H1 (cell line): Measurements from ENCODE around the gene MYO1A.

Experiments
- BCL11A ChIP-seq, 2 experiments: IDR thresholded peaks; one replicate each; pipeline ENCODE4 v1.6.1; 2011; ENCODE audit warnings: low read depth in 2 of 2, low read length in 2 of 2, mild to moderate bottlenecking in 2 of 2
- CBX8 ChIP-seq: fragments of 300-800, 300-1000 bp; sonication (generic); IDR thresholded peaks from 2 replicates; pipeline ENCODE4 v1.7.1; 2016; ENCODE audit warnings: low read depth, low read length, borderline replicate concordance
- CHD2 ChIP-seq: IDR thresholded peaks from 2 replicates; pipeline ENCODE4 v1.6.1; 2012; ENCODE audit warnings: low read length, improper control_type of control experiment
- CREB1 ChIP-seq: IDR thresholded peaks from 2 replicates; pipeline ENCODE4 v1.6.1; 2012; ENCODE audit warnings: inconsistent platforms
- EGR1 ChIP-seq: IDR thresholded peaks from 2 replicates; pipeline ENCODE4 v1.6.1; 2011; ENCODE audit warnings: low read depth, low read length, borderline replicate concordance
- EZH2 ChIP-seq: fragments of 200-600 bp; sonication (generic); IDR thresholded peaks from 2 replicates; pipeline ENCODE4 v1.7.1; 2012; ENCODE audit warnings: low read depth, mild to moderate bottlenecking, moderate library complexity, low read length, inconsistent platforms; ENCODE audit not compliant: severe bottlenecking
- JUND ChIP-seq: IDR thresholded peaks from 2 replicates; pipeline ENCODE4 v1.6.1; 2011; ENCODE audit warnings: mild to moderate bottlenecking, improper control_type of control experiment, low read length
- POLR2AphosphoS5 ChIP-seq: IDR thresholded peaks from 2 replicates; pipeline ENCODE4 v1.6.1; 2011; ENCODE audit warnings: low read depth, low read length
- RBBP5 ChIP-seq: IDR thresholded peaks from 2 replicates; pipeline ENCODE4 v1.7.1; 2012; ENCODE audit warnings: low read depth, mild to moderate bottlenecking, inconsistent platforms, low read length, moderate library complexity, borderline replicate concordance
- RFX5 ChIP-seq: IDR thresholded peaks from 2 replicates; pipeline ENCODE4 v1.6.1; 2011; ENCODE audit warnings: low read depth, low read length, improper control_type of control experiment, borderline replicate concordance
- SP1 ChIP-seq: IDR thresholded peaks from 2 replicates; pipeline ENCODE4 v1.6.1; 2011; ENCODE audit warnings: low read depth, low read length
- ZNF274 ChIP-seq: IDR thresholded peaks from 2 replicates; pipeline ENCODE4 v1.7.0; 2012; ENCODE audit warnings: low read length, borderline replicate concordance; ENCODE audit errors: extremely low read depth
- TF ChIP-seq, protein P1 (sequence below), 3 experiments: IDR thresholded peaks; 1 replicate in 2 of 3; 2 replicates in 1 of 3; pipeline versions ENCODE4 v1.5.1 to v1.6.1; 2011; ENCODE audit warnings: low read length in 3 of 3, mild to moderate bottlenecking in 3 of 3, inconsistent platforms in 2 of 3, low read depth in 1 of 3, moderate library complexity in 1 of 3; ENCODE audit not compliant: insufficient read depth in 1 of 3; ENCODE audit errors: control extremely low read depth in 1 of 3
- TF ChIP-seq, protein P2 (sequence below): IDR thresholded peaks from 2 replicates; pipeline ENCODE4 v1.6.1; 2011; ENCODE audit warnings: low read length, improper control_type of control experiment

GRCh38 chr12:57018906-57019305 is 31.0 kb downstream of the MYO1A start:
- TF ChIP-seq, protein P1, sequence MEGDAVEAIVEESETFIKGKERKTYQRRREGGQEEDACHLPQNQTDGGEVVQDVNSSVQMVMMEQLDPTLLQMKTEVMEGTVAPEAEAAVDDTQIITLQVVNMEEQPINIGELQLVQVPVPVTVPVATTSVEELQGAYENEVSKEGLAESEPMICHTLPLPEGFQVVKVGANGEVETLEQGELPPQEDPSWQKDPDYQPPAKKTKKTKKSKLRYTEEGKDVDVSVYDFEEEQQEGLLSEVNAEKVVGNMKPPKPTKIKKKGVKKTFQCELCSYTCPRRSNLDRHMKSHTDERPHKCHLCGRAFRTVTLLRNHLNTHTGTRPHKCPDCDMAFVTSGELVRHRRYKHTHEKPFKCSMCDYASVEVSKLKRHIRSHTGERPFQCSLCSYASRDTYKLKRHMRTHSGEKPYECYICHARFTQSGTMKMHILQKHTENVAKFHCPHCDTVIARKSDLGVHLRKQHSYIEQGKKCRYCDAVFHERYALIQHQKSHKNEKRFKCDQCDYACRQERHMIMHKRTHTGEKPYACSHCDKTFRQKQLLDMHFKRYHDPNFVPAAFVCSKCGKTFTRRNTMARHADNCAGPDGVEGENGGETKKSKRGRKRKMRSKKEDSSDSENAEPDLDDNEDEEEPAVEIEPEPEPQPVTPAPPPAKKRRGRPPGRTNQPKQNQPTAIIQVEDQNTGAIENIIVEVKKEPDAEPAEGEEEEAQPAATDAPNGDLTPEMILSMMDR (IDR thresholded peaks at IDR 0.05; ENCODE audit: control extremely low read depth in 1 of 3, insufficient read depth in 1 of 3, low read depth in 1 of 3, low read length in 3 of 3), result no peak
- TF ChIP-seq EGR1 (no peak), JUND (no peak), ZNF274 (no peak), CBX8 (no peak), POLR2AphosphoS5 (no peak), SP1 (no peak), BCL11A (IDR thresholded peaks at IDR 0.05; ENCODE audit: low read depth in 2 of 2, low read length in 2 of 2) (no peak), RFX5 (no peak), CHD2 (no peak), EZH2 (no peak), CREB1 (no peak), RBBP5 (no peak)
- TF ChIP-seq, protein P2, sequence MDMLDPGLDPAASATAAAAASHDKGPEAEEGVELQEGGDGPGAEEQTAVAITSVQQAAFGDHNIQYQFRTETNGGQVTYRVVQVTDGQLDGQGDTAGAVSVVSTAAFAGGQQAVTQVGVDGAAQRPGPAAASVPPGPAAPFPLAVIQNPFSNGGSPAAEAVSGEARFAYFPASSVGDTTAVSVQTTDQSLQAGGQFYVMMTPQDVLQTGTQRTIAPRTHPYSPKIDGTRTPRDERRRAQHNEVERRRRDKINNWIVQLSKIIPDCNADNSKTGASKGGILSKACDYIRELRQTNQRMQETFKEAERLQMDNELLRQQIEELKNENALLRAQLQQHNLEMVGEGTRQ, result no peak
